HG03575 (cell line): ENCODE results near the gene CD300LD.

Experiments used
- ATAC-seq: cut with Tn5 transposase; IDR thresholded peaks from one replicate; pipeline ENCODE4 v1.9.1; 2021; ENCODE audit not compliant: unreplicated experiment, insufficient number of reproducible peaks, low FRiP score; ENCODE audit errors: extremely low read depth

Gene CD300LD

GRCh38 chr17:74552037-74552436 is 40.0 kb downstream of the CD300LD start:
- no peak for ATAC-seq

GRCh38 chr17:74550602-74551001 is 41.5 kb downstream of the CD300LD start:
- no peak for ATAC-seq

GRCh38 chr17:74549343-74549742 is 42.7 kb downstream of the CD300LD start:
- no peak for ATAC-seq

GRCh38 chr17:74547736-74548135 is 44.3 kb downstream of the CD300LD start:
- no peak for ATAC-seq

GRCh38 chr17:74547264-74547663 is 44.8 kb downstream of the CD300LD start:
- ATAC-seq: no peak

GRCh38 chr17:74546586-74546985 is 45.5 kb downstream of the CD300LD start:
- ATAC-seq: no peak

GRCh38 chr17:74545843-74546230 is 46.2 kb downstream of the CD300LD start, which contains the start of gene CD300C:
TSS of gene CD300C (minus strand) at chr17:74546115. CDS start at chr17:74545782, 333 bp downstream.
- ATAC-seq: no peak

- ATAC-seq: no peak
These were observed 46.9 kb downstream of the CD300LD start for GRCh38 chr17:74544991-74545842.

- no peak for ATAC-seq
These were observed 48.0 kb downstream of the CD300LD start for GRCh38 chr17:74543891-74544760.

GRCh38 chr17:74543406-74543805 is 48.7 kb downstream of the CD300LD start:
- ATAC-seq: no peak

GRCh38 chr17:74542727-74543383 is 49.2 kb downstream of the CD300LD start:
- no peak for ATAC-seq

GRCh38 chr17:74542166-74542565 is 49.9 kb downstream of the CD300LD start:
- ATAC-seq: no peak

GRCh38 chr17:74541176-74542111 is 50.6 kb downstream of the CD300LD start:
- no peak for ATAC-seq

- ATAC-seq: no peak
These were observed 52.7 kb downstream of the CD300LD start for GRCh38 chr17:74539281-74539820.

GRCh38 chr17:74536890-74537289 is 55.2 kb downstream of the CD300LD start:
- no peak for ATAC-seq

GRCh38 chr17:74532115-74532514 is 60.0 kb downstream of the CD300LD start:
- no peak for ATAC-seq

GRCh38 chr17:74531231-74531761 is 60.8 kb downstream of the CD300LD start, which contains the start of gene CD300LB:
TSS of gene CD300LB (minus strand) at chr17:74531475. CDS start at chr17:74531350, 125 bp downstream.
- ATAC-seq: no peak

GRCh38 chr17:74530831-74531150 is 61.3 kb downstream of the CD300LD start:
- ATAC-seq: no peak
